Pulmonary artery endothelial cell (primary cell): ENCODE results near the gene RBPMS2. TPM values are rescaled to one million over a fixed set of nuclear protein-coding genes. Genes with fewer than 3 reads are reported as not detected.
"Not testable (repeated sequence)": the region's sequence is repeated elsewhere in the genome, so short reads cannot be mapped to it uniquely, and the experiment has no call there.

Experiments used
- DNase-seq: peaks from one replicate; pipeline ENCODE4 v3.0.0-alpha.2; 2011; ENCODE audit warnings: low read depth, low spot score
- total RNA-seq: library from RNA; depleted of rRNA; stranded (reverse); fragments of >200 nt; gene quantifications from 2 replicates; pipeline ENCODE4 v1.2.3, GENCODE V29; 2014

RBPMS2 gene
- total RNA-seq, 1 donor from 2014 or later = 0.07 TPM

GRCh38 chr15:64754663-64755426 is 20.5 kb downstream of the RBPMS2 start:
- DNase-seq = no peak

- DNase-seq = no peak
These were observed 21.8 kb downstream of the RBPMS2 start for GRCh38 chr15:64753480-64754185.

GRCh38 chr15:64751464-64751863 is 23.9 kb downstream of the RBPMS2 start:
- no peak for DNase-seq

GRCh38 chr15:64749999-64750657 is 25.3 kb downstream of the RBPMS2 start:
- no peak for DNase-seq

- DNase-seq = no peak
These were observed 26.2 kb downstream of the RBPMS2 start for GRCh38 chr15:64749167-64749566.

GRCh38 chr15:64748251-64748650 is 27.1 kb downstream of the RBPMS2 start:
- DNase-seq = no peak

GRCh38 chr15:64747578-64747977 is 27.8 kb downstream of the RBPMS2 start:
- DNase-seq = no peak

- no peak for DNase-seq
These were observed 28.5 kb downstream of the RBPMS2 start for GRCh38 chr15:64746921-64747320.

GRCh38 chr15:64746356-64746755 is 29.0 kb downstream of the RBPMS2 start:
- DNase-seq = no peak

GRCh38 chr15:64743691-64744090 is 31.7 kb downstream of the RBPMS2 start:
- DNase-seq = no peak

- no peak for DNase-seq
These were observed 32.5 kb downstream of the RBPMS2 start for GRCh38 chr15:64742921-64743320.

GRCh38 chr15:64742385-64742784 is 33.0 kb downstream of the RBPMS2 start:
- no peak for DNase-seq

- DNase-seq = not testable (repeated sequence)
These were observed 33.7 kb downstream of the RBPMS2 start for GRCh38 chr15:64741708-64742107.

- DNase-seq = no peak
These were observed 34.8 kb downstream of the RBPMS2 start for GRCh38 chr15:64740311-64741170.

GRCh38 chr15:64739577-64740143 is 35.7 kb downstream of the RBPMS2 start:
- no peak for DNase-seq

GRCh38 chr15:64739156-64739555 is 36.2 kb downstream of the RBPMS2 start:
- no peak for DNase-seq

- no peak for DNase-seq
These were observed 36.9 kb downstream of the RBPMS2 start for GRCh38 chr15:64738226-64739095.

- no peak for DNase-seq
These were observed 43.1 kb downstream of the RBPMS2 start for GRCh38 chr15:64732156-64732860.

- DNase-seq = no peak
These were observed 43.6 kb downstream of the RBPMS2 start for GRCh38 chr15:64731805-64732151.
